Measurements from ENCODE around the gene AUTS2.

The AUTS2 gene

GRCh38 chr7:70766109-70766508 is 1167.8 kb downstream of the AUTS2 start:
- Histone ChIP-seq H3K27ac (ENCODE audit: extremely low read depth, low read depth, low read length) (no peak overlapping the region), H3K4me3 (ENCODE audit: low read depth, low read length) (no peak overlapping the region), H3K4me1 (ENCODE audit: control insufficient read depth, insufficient read depth, low read length) (no peaks in the 10 kb centered on the region), H3K9me3 (ENCODE audit: control insufficient read depth, insufficient read depth, low read depth, low read length) (no peaks in the 10 kb centered on the region), H3K36me3 (ENCODE audit: control insufficient read depth in 2 of 2, insufficient read depth in 1 of 2, low read length in 2 of 2) (peaks cover 13 to 48% of the 10 kb centered on the region in 2 experiments)
- no peak for TF ChIP-seq ZNF324 (tag by site-specific recombination; IDR thresholded peaks at IDR 0.05)
- no peak for TF ChIP-seq GFI1B (tag by site-specific recombination; IDR thresholded peaks at IDR 0.05)
- TF ChIP-seq ZNF670 (tag by site-specific recombination; IDR thresholded peaks at IDR 0.05; ENCODE audit: low read depth): no peak
- no peak for TF ChIP-seq SP2 (tag by site-specific recombination; IDR thresholded peaks at IDR 0.05)
- TF ChIP-seq AEBP2 (tag by site-specific recombination; IDR thresholded peaks at IDR 0.05; ENCODE audit: borderline replicate concordance): no peak
- TF ChIP-seq GLIS1 (tag by site-specific recombination; IDR thresholded peaks at IDR 0.05): no peak
- TF ChIP-seq ZNF302 (tag by site-specific recombination; IDR thresholded peaks at IDR 0.05; ENCODE audit: low read depth): no peak
- no peak for TF ChIP-seq KLF1 (tag by site-specific recombination; IDR thresholded peaks at IDR 0.05)
- TF ChIP-seq ZNF16 (tag by site-specific recombination; IDR thresholded peaks at IDR 0.05; ENCODE audit: low read depth): no peak
- TF ChIP-seq SP3 (tag by site-specific recombination; IDR thresholded peaks at IDR 0.05): no peak
- TF ChIP-seq ZBTB48 (tag by site-specific recombination; IDR thresholded peaks at IDR 0.05): no peak
- no peak for TF ChIP-seq ZNF558 (tag by site-specific recombination; IDR thresholded peaks at IDR 0.05)
- no peak for TF ChIP-seq ZNF169 (tag by site-specific recombination; IDR thresholded peaks at IDR 0.05)
- TF ChIP-seq ZNF221 (tag by site-specific recombination; IDR thresholded peaks at IDR 0.05; ENCODE audit: borderline replicate concordance): no peak
- TF ChIP-seq ZBTB26 (tag by site-specific recombination; optimal IDR thresholded peaks at IDR 0.05): no peak
- CTCF ChIA-PET: no interaction called here
- POLR2A ChIA-PET: no interaction called here

- H3K36me3 ChIP-seq (ENCODE audit: control insufficient read depth in 2 of 2, insufficient read depth in 1 of 2, low read length in 2 of 2): peaks cover 13 to 53% of the 10 kb centered on the region in 2 experiments
- H3K4me3 ChIP-seq (ENCODE audit: low read depth, low read length): no peak overlapping the region
- no peak overlapping the region for H3K27ac ChIP-seq (ENCODE audit: extremely low read depth, low read depth, low read length)
- ChIA-PET CTCF (no interaction called here), POLR2A (no interaction called here)
- no peaks in the 10 kb centered on the region for H3K4me1 ChIP-seq (ENCODE audit: control insufficient read depth, insufficient read depth, low read length)
- TF ChIP-seq PRDM6 (tag by site-specific recombination; IDR thresholded peaks at IDR 0.05) (no peak), ZNF311 (tag by site-specific recombination; IDR thresholded peaks at IDR 0.05; ENCODE audit: borderline replicate concordance) (no peak)
- no peaks in the 10 kb centered on the region for H3K9me3 ChIP-seq (ENCODE audit: control insufficient read depth, insufficient read depth, low read depth, low read length)
Observed at GRCh38 chr7:70766694-70767093, 1168.4 kb downstream of the AUTS2 start.

GRCh38 chr7:70770154-70770553 is 1171.9 kb downstream of the AUTS2 start:
- H3K27ac ChIP-seq (ENCODE audit: extremely low read depth, low read depth, low read length): no peak overlapping the region
- no peaks in the 10 kb centered on the region for H3K4me1 ChIP-seq (ENCODE audit: control insufficient read depth, insufficient read depth, low read length)
- H3K4me3 ChIP-seq (ENCODE audit: low read depth, low read length): no peak overlapping the region
- no peaks in the 10 kb centered on the region for H3K9me3 ChIP-seq (ENCODE audit: control insufficient read depth, insufficient read depth, low read depth, low read length)
- H3K36me3 ChIP-seq (ENCODE audit: control insufficient read depth in 2 of 2, insufficient read depth in 1 of 2, low read length in 2 of 2): peaks cover 16 to 77% of the 10 kb centered on the region in 2 experiments
- CTCF ChIA-PET: no interaction called here
- POLR2A ChIA-PET: no interaction called here
- TF ChIP-seq ZNF658 (tag by site-specific recombination; IDR thresholded peaks at IDR 0.05) (no peak), CTCF (tag by site-specific recombination; IDR thresholded peaks at IDR 0.05) (no peak), ZIC2 (tag by site-specific recombination; IDR thresholded peaks at IDR 0.05) (no peak), ZFP41 (tag by site-specific recombination; IDR thresholded peaks at IDR 0.05; ENCODE audit: borderline replicate concordance) (no peak), SP3 (tag by site-specific recombination; IDR thresholded peaks at IDR 0.05) (no peak), ATF2 (tag by site-specific recombination; IDR thresholded peaks at IDR 0.05; ENCODE audit: low read depth) (no peak), ZNF776 (tag by site-specific recombination; IDR thresholded peaks at IDR 0.05; ENCODE audit: borderline replicate concordance) (no peak), ZNF19 (tag by site-specific recombination; IDR thresholded peaks at IDR 0.05; ENCODE audit: low read depth) (no peak), ZNF423 (tag by site-specific recombination; IDR thresholded peaks at IDR 0.05) (no peak), ZNF23 (tag by site-specific recombination; IDR thresholded peaks at IDR 0.05; ENCODE audit: borderline replicate concordance) (no peak)
